Measurements from ENCODE around the gene LIPM. TPM values are rescaled to one million over a fixed set of nuclear protein-coding genes. Genes with fewer than 3 reads are reported as not detected.

The LIPM gene
- total RNA-seq, 2 experiments from 2014 or later: not detected

- intact Hi-C loops (cut with micrococcal nuclease; ENCODE audit: unreplicated experiment): no loop called here
These were observed 3.4 kb downstream of the LIPM start for GRCh38 chr10:88805924-88806323.

GRCh38 chr10:88809621-88810020, 7.1 kb downstream of the LIPM start:
- H3K4me2 ChIP-seq (ENCODE audit: low read length): no peak overlapping the region
- H2AFZ ChIP-seq (ENCODE audit: low read length): no peak overlapping the region
- no peak overlapping the region for H3K4me3 ChIP-seq (ENCODE audit: low read depth, low read length, poor library complexity, severe bottlenecking)
- no peaks in the 10 kb centered on the region for H3K9me3 ChIP-seq (ENCODE audit: low read length)
- no peaks in the 10 kb centered on the region for H3K36me3 ChIP-seq (ENCODE audit: insufficient read depth, low read length)
- no peaks in the 10 kb centered on the region for H3K4me1 ChIP-seq (ENCODE audit: insufficient read depth, low read length, poor library complexity, severe bottlenecking)
- CTCF ChIA-PET (ENCODE audit: unreplicated experiment): no interaction called here
- POLR2A ChIA-PET: interaction anchor here (0.6 kb wide), 1 partner anchor 1298 kb away, joined by 3 read pairs; no protein-coding TSS in a partner anchor
- no peak overlapping the region for H3K27ac ChIP-seq (ENCODE audit: low read depth, low read length, poor library complexity, severe bottlenecking)
- no TSS peak for BruUV-seq (replicated peaks)
- DNase-seq (ENCODE audit: low spot score): no peak
- no peaks in the 10 kb centered on the region for H3K79me2 ChIP-seq (ENCODE audit: insufficient read depth, low read depth, low read length)
- no peaks in the 10 kb centered on the region for H3K9me2 ChIP-seq (ENCODE audit: insufficient read depth, low read length)
- intact Hi-C loops (cut with micrococcal nuclease; ENCODE audit: unreplicated experiment): loop anchor here (10.0 kb wide), 1 partner anchor 955 kb away; no protein-coding TSS in a partner anchor
- TF ChIP-seq CTCF (conservative IDR thresholded peaks at IDR 0.05; ENCODE audit: low read length): no peak
- TF ChIP-seq EZH2phosphoT487 (IDR thresholded peaks at IDR 0.05; ENCODE audit: borderline replicate concordance, low read depth, low read length): no peak
- no peaks in the 10 kb centered on the region for H4K20me1 ChIP-seq (ENCODE audit: insufficient read depth, low read length)

More at GRCh38 chr10:88805924-88806323, 3.4 kb downstream of the LIPM start:
- no peak for TF ChIP-seq CTCF (conservative IDR thresholded peaks at IDR 0.05; ENCODE audit: low read length)
- TF ChIP-seq EZH2phosphoT487 (IDR thresholded peaks at IDR 0.05; ENCODE audit: borderline replicate concordance, low read depth, low read length): no peak
- no peak overlapping the region for H3K4me3 ChIP-seq (ENCODE audit: low read depth, low read length, poor library complexity, severe bottlenecking)
- H3K9me2 ChIP-seq (ENCODE audit: insufficient read depth, low read length): no peaks in the 10 kb centered on the region
- H3K4me2 ChIP-seq (ENCODE audit: low read length): no peak overlapping the region
- no peak overlapping the region for H3K27ac ChIP-seq (ENCODE audit: low read depth, low read length, poor library complexity, severe bottlenecking)
- H2AFZ ChIP-seq (ENCODE audit: low read length): no peak overlapping the region
- POLR2A ChIA-PET: interaction anchor here (0.6 kb wide), 1 partner anchor 721 kb away, joined by 4 read pairs; no protein-coding TSS in a partner anchor
- H3K9me3 ChIP-seq (ENCODE audit: low read length): no peaks in the 10 kb centered on the region
- no peaks in the 10 kb centered on the region for H3K36me3 ChIP-seq (ENCODE audit: insufficient read depth, low read length)
- CTCF ChIA-PET (ENCODE audit: unreplicated experiment): no interaction called here
- H3K79me2 ChIP-seq (ENCODE audit: insufficient read depth, low read depth, low read length): no peaks in the 10 kb centered on the region
- H4K20me1 ChIP-seq (ENCODE audit: insufficient read depth, low read length): no peaks in the 10 kb centered on the region
- no peaks in the 10 kb centered on the region for H3K4me1 ChIP-seq (ENCODE audit: insufficient read depth, low read length, poor library complexity, severe bottlenecking)
- no TSS peak for BruUV-seq (replicated peaks)
- DNase-seq (ENCODE audit: low spot score): no peak

- Histone ChIP-seq H3K4me1 (ENCODE audit: insufficient read depth, low read length, poor library complexity, severe bottlenecking) (no peaks in the 10 kb centered on the region), H2AFZ (ENCODE audit: low read length) (no peak overlapping the region), H3K36me3 (ENCODE audit: insufficient read depth, low read length) (no peaks in the 10 kb centered on the region), H3K4me2 (ENCODE audit: low read length) (no peak overlapping the region), H4K20me1 (ENCODE audit: insufficient read depth, low read length) (no peaks in the 10 kb centered on the region), H3K4me3 (ENCODE audit: low read depth, low read length, poor library complexity, severe bottlenecking) (no peak overlapping the region), H3K27ac (ENCODE audit: low read depth, low read length, poor library complexity, severe bottlenecking) (no peak overlapping the region), H3K9me2 (ENCODE audit: insufficient read depth, low read length) (no peaks in the 10 kb centered on the region), H3K9me3 (ENCODE audit: low read length) (no peaks in the 10 kb centered on the region), H3K79me2 (ENCODE audit: insufficient read depth, low read depth, low read length) (no peaks in the 10 kb centered on the region)
- DNase-seq (ENCODE audit: low spot score): peak; percentile 60
- CTCF ChIA-PET (ENCODE audit: unreplicated experiment): interaction anchor here (0.5 kb wide), 1 partner anchor 55 kb away, joined by 3 read pairs; no protein-coding TSS in a partner anchor
- intact Hi-C loops (cut with micrococcal nuclease; ENCODE audit: unreplicated experiment): loop anchor here (10.0 kb wide), 1 partner anchor 956 kb away; no protein-coding TSS in a partner anchor
- TF ChIP-seq EZH2phosphoT487 (IDR thresholded peaks at IDR 0.05; ENCODE audit: borderline replicate concordance, low read depth, low read length) (no peak), CTCF (conservative IDR thresholded peaks at IDR 0.05; ENCODE audit: low read length) (peak; percentile 90)
- POLR2A ChIA-PET: interaction anchor here (0.9 to 1.2 kb wide), 2 partner anchors 11 to 13 kb away, joined by 3 to 5 read pairs; no protein-coding TSS in a partner anchor
- BruUV-seq (replicated peaks): no TSS peak
These were observed 7.8 kb downstream of the LIPM start for GRCh38 chr10:88810196-88810961.
